Measurements from ENCODE around the gene ARSI.

Gene ARSI

GRCh38 chr5:150321211-150321610, 18.5 kb upstream of the ARSI start:
- no peak for TF ChIP-seq CTCF (IDR thresholded peaks at IDR 0.05; ENCODE audit: low read depth, low read length)
- no peak overlapping the region for H3K4me3 ChIP-seq (ENCODE audit: low read depth, low read length)

GRCh38 chr5:150320044-150320613, 17.4 kb upstream of the ARSI start:
- no peak for TF ChIP-seq CTCF (IDR thresholded peaks at IDR 0.05; ENCODE audit: low read depth, low read length)
- no peak overlapping the region for H3K4me3 ChIP-seq (ENCODE audit: low read depth, low read length)

- no peak for TF ChIP-seq CTCF (IDR thresholded peaks at IDR 0.05; ENCODE audit: low read depth, low read length)
- H3K4me3 ChIP-seq (ENCODE audit: low read depth, low read length) = no peak overlapping the region
Measured at GRCh38 chr5:150319484-150319790, 16.7 kb upstream of the ARSI start.

DNA sequence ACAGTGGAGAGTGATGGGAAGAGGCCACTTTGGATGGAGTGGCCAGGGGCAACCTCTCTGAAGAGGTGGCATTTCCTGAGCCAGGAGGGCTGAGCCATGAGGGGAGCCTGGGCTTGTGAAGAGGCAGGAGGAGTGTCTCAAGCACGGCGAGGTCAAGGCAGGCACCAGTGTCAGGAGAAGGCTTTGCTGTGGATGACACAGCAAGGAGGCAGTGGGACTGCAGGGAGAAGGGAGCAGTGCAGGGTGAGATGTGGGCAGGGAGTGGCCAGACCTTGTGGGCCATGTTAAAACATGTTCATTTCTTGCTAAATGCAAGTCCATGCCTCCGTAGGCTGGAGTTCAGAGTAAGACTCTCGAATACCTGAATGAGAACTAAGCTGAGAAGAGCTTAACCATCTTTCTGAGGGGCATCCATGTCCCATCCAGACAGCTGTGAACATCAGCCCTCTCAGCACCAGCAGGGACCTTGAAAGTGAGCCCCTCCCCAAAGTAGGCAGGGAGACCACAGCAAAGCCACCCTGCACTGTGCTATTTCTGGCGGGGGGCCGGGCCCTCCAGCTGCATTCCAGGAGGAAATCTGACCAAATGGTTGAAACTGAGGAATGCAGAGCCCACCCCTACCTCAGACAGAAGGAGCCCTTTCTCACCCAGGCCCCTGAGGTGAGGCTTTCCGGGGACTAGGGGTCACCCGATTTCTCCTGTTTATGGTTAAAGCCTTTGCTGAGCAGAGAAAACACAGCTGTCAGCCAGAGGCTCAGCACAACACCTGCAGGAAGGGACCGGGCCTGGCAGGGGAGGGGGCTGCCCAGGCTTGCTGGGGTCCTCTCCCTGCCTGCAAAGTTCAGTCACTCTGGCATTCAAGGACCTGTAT, 16.1 kb upstream of the ARSI start:
- TF ChIP-seq CTCF (IDR thresholded peaks at IDR 0.05; ENCODE audit: low read depth, low read length) = no peak
- H3K4me3 ChIP-seq (ENCODE audit: low read depth, low read length) = no peak overlapping the region

- no peak for TF ChIP-seq CTCF (IDR thresholded peaks at IDR 0.05; ENCODE audit: low read depth, low read length)
- H3K4me3 ChIP-seq (ENCODE audit: low read depth, low read length) = no peak overlapping the region
Measured at GRCh38 chr5:150317048-150318003, 14.6 kb upstream of the ARSI start.

DNA sequence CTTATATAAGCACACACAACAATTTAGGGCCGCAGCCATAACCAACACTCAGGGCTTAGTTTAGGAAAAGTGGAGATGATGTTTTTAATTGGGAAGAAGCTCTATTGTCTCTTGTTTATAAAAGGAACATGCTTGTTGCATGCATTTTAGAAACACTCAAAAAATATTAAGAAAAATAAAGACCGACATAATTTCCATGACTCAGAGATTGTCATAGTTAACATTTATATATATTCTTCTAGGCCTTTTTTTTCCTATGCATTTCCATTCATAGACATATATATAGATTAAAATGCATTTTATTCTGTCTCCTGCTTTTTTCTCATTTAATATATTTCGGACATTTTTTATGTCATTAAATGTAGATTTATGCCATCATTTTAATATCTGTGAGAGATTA, 13.6 kb upstream of the ARSI start:
- no peak for TF ChIP-seq CTCF (IDR thresholded peaks at IDR 0.05; ENCODE audit: low read depth, low read length)
- H3K4me3 ChIP-seq (ENCODE audit: low read depth, low read length) = no peak overlapping the region

Measured in WI38 (cell line).